ENCODE data around the gene UST.

DNA sequence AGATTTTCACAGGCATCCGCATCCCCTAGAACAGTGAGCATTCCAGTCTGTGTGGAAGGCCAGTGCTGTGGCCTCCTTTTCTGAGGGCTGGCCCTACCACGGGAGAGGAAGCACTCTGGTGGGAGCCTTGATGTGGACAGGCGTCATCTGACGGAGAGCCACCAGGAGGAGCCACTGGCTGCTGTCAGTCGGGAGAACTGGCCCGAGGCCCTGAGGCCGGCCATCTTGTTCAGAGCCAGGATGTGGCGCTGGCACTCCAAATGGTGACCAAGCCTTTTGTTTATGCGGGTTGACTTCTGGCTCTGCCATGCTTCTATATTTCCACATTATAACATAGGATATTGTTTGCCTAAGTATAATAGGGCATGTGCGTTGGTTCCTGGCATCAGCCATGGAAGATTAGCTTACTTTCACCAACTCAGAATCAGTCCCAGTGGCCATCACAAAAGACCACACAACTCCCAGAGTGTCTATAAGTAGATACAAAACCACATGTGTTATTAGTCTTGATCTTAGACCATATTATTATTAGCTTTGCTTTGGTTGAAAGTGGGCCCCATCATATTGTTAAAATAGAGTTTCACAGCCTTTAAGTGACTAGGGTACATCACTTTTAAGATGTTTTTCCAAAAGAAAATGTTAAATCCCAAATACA is 296.8 kb downstream of the UST start:
- TF ChIP-seq, protein P1, sequence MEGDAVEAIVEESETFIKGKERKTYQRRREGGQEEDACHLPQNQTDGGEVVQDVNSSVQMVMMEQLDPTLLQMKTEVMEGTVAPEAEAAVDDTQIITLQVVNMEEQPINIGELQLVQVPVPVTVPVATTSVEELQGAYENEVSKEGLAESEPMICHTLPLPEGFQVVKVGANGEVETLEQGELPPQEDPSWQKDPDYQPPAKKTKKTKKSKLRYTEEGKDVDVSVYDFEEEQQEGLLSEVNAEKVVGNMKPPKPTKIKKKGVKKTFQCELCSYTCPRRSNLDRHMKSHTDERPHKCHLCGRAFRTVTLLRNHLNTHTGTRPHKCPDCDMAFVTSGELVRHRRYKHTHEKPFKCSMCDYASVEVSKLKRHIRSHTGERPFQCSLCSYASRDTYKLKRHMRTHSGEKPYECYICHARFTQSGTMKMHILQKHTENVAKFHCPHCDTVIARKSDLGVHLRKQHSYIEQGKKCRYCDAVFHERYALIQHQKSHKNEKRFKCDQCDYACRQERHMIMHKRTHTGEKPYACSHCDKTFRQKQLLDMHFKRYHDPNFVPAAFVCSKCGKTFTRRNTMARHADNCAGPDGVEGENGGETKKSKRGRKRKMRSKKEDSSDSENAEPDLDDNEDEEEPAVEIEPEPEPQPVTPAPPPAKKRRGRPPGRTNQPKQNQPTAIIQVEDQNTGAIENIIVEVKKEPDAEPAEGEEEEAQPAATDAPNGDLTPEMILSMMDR (IDR thresholded peaks at IDR 0.05), result peak in 2 of 6 experiments; percentile 21 to 42
- no peak for TF ChIP-seq POLR2A (IDR thresholded peaks at IDR 0.05)

All from esophagus squamous epithelium (tissue), 4 donors.